ENCODE measurements around the gene WDR17.

DNA sequence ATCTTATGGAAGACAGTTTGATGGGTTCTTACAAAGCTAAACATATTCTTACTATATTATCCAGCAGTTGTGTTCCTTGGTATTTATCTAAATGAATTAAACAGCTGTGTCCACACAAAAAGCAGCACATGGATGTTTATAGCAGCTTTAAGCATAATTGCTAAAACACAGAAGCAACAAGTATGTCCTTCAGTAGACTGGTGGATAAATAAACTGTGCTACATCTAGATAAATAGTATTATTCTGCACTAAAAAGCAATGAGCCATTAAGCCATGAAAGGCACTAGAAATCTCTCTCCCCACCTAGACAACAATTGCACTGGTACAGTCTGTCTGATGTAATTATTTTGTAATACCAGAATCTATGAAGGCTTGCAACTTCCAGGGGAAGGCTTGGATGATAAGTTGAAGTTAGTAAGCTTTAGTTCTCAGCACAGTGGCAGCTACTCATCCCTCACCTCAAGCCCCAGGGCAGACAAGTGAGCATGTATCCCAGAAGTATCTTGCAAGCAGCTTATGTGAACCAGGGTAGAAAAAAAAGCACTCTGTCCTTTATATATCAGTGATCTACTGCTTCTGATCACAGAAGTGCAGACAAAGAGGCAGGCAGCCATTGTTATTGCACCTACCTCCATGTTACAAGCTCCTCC, 36.9 kb downstream of the WDR17 start:
- TF ChIP-seq SUZ12 (IDR thresholded peaks at IDR 0.05; ENCODE audit: extremely low read depth, insufficient read depth, insufficient read length) (no peak), YY1 (IDR thresholded peaks at IDR 0.05; ENCODE audit: insufficient read depth, insufficient read length) (no peak)
